Hindlimb muscle (tissue), 1 donor: ENCODE data around the gene APOL4. TPM values are rescaled to one million over a fixed set of nuclear protein-coding genes. Genes with fewer than 3 reads are reported as not detected.
"Not testable (repeated sequence)": the region's sequence is repeated elsewhere in the genome, so short reads cannot be mapped to it uniquely, and the experiment has no call there.

ENCODE experiments used
- DNase-seq: peaks from one replicate; pipeline ENCODE4 v3.0.0-alpha.2; 2013
- polyA plus RNA-seq: library from polyadenylated mRNA; unstranded; fragments of 120-200 nt; gene quantifications from one replicate; pipeline ENCODE4 v1.2.1, GENCODE V29; 2013; ENCODE audit not compliant: insufficient read length

The APOL4 gene
- polyA plus RNA-seq, 1 donor, result 11.8 TPM

DNA sequence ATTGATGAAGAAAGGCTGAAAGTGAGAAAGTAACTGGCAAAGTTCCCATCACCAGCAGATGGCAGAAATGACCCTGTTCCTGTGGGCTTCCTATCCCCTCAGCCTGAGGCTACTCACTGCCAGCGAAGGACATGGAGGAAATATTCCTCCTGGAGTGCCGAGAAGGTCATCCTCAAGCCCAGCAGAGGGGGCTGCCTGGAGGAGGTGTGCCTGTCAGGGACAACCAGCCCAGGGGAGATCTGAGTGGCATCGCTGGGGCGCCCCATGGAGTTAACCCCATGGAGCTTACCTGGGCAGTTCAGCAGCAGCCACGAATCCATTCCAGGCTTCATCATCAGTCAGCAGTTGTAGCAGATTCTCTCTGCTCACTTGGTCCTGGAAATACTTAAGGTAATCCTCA lies 29.4 kb upstream of the APOL4 start:
- DNase-seq, result not testable (repeated sequence)

DNA sequence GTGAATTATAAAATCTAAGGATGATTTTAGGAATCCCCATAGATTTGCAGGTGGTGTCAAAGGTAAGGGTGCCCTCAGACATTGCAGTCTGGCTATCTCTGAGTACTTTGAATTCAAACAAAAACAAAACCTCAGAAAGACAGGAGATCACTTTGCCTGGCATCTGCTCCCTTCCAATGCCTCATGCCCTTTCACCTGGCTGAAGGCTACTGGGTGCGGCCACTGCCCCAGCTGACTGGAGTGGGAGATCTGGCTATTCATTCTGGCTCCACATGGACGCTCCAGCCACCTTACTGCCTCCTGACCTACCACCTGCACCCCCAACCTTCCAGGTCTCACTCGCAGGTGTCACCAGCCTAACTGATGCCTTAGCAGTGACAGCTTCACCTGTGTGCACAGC lies 28.0 kb upstream of the APOL4 start:
- DNase-seq, result not testable (repeated sequence)

GRCh38 chr22:36228944-36229343 lies 27.3 kb upstream of the APOL4 start:
- no peak for DNase-seq

GRCh38 chr22:36228369-36228768 lies 26.8 kb upstream of the APOL4 start:
- DNase-seq, result not testable (repeated sequence)

- no peak for DNase-seq
Measured at GRCh38 chr22:36227806-36228205, 26.2 kb upstream of the APOL4 start.

DNA sequence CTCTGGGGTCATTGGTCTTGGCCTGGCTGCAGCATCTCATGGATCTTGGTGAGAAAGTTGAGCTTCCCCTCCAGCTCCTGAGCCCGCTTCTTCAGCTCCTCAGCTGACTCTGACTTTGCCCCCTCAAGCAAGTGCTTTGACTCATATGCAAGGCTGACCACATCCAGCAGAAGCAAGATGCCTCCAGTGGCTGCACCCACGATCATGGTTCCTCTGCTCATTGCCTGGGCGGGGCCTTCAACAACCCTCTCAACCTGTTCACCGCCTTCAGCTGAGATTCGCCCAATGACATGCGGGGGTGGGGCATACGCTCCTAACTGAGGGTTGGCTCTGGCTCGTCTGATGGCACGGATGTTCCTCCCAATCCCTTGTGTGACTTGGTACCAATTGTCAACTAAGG lies 25.8 kb upstream of the APOL4 start:
- no peak for DNase-seq

DNA sequence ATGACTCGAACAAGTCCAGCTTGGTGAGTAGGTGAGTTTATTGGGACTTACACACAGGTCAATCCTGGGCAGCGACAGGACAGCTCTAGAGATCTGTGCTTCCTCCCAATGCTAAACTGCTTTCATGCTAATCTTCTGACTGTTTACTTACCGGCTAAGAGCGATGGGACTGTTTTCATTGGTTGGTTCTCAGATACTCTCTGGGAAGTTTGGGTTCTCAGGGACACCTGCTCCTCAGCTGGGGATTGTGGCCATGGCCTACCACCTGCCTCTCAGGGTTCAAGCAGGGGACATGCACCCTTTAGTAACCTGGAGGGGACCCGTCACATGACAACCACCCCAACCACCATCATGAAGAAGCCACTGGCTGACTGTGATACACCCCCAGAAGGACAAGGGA lies 24.6 kb upstream of the APOL4 start:
- DNase-seq, result no peak

GRCh38 chr22:36225333-36225922 lies 23.8 kb upstream of the APOL4 start:
- DNase-seq, result no peak

DNA sequence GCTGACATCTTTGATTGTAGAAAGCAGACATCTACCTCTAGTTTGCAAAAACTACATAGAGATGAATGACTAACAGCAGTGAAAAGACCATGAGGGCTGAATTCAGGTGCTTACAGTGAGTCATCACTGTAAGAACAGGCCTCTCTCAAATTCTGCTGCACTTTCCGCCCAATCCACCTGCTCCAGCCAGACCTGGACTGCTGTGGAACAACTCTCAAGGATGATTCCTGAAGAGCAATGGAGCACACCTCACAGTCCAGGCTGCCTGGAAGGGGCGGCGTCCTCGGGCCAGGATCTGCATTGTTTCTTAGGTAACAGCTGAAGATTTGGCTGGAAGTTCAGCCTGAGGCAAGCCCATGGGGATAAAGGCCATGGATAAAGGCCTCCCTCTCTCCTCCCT lies 22.6 kb upstream of the APOL4 start:
- DNase-seq, result no peak

DNA sequence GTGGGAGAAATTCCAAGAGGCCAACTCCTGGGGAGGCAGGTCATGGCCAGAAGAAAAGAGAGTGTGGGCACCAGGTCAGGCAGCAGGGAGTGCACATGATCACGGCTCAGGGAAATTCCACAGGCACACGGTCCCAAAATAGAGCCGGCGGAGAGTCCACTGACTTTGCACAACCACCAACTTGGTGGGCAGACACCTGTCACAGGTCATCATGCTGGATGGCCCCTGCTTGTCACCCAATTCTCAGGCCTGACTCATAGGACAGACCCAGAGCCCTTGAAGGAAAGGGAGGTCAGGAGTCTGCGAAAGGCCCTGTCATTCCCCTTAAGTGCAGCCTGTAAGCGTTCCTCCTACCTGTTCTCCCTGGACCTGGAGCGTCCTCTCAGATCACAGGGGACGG lies 21.9 kb upstream of the APOL4 start:
- DNase-seq, result no peak

DNA sequence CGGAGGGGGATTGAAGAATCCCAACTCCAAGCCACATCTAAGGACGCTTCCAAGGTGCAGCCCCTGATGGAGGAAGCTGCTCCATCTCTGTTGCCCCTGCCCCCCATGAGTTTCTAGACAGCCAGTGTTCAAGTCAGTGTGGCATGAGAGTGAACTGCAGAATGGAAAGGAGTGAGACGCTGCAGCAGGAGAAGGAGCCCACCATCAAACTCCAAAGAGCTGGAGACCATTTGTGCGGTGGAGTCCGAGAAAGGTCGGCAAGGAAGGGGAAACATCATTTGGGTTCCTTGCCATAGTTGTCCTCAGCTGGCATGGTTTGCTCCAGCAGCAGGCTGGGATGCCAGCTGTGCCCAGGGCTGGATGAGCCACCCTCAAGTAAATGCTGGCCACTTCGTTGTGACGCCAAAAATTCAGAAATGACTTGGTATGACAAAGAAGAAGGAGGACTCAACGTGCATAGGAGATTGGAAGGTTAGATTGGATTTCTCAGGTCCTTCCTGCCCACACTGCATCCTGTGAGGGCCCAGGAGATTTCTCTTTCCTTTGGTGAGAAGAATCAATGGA lies 21.4 kb upstream of the APOL4 start:
- no peak for DNase-seq

DNA sequence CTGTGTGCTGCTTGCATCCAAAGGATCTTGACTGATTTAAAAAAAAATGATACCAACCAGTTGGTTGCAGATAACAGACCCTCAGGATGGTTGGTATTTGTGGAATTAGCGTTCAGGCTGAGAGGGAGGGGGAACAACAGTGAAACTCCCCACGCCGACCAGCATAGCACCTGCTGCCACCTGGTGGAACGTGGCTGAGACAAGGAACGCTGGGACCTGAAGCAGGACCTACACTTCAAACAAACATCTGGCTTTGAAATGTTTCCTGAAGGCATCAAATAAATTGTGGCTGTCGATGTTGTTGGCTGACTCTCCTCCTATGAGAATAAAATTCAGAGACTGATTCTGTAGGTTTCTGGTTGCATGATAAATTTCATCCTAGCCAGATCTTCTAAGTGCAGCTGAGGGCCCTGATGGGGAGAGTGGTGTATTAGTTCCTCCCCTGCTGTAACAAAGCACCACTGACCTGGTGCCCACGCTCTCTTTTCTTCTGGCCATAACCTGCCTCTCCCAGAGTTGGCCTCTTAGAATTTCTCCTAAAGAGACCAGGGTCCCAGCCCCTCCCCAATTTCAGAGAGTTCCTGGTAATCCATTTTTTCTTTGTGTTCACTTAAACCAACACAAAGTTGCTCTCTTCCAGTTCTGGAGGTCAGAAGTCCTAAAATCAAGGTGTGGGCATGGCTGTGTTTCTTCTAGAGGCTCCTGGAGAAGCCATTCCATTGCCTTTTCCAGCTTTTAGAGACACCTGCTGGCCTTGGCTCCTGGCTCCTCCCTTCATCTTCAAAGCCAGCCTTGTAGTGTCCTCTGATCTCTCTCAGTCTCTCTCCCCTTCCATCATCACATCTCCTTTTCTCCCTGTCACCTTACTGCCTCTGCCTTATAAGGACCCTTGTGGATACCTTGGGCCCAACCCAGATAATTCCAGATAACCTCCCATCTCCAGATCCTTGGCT lies 20.5 kb upstream of the APOL4 start:
- no peak for DNase-seq

GRCh38 chr22:36220451-36220921 lies 18.9 kb upstream of the APOL4 start:
- DNase-seq, result peak; percentile 75

- no peak for DNase-seq
Measured at GRCh38 chr22:36218648-36219193, 17.1 kb upstream of the APOL4 start.

- DNase-seq, result no peak
Measured at GRCh38 chr22:36215981-36216380, 14.4 kb upstream of the APOL4 start.

GRCh38 chr22:36213586-36213985 lies 12.0 kb upstream of the APOL4 start:
- no peak for DNase-seq

DNA sequence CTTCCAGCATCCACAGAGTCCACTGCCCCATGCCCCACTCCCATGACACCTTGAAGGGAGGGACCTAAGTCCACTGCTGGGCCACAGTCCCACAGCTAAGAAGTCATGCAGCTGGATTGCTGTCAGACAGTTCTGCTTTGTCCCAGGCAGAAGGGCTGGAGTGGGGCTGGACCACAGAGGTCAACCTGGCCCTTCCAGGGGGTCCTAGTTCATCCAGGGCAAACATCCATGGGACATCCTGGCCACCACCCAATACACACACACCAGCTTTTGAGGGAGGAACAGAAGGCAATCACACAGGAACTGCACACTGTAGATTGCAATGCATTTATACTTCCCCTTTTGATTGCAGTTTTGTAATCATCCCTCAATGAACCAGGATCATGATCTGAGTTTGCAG lies 11.3 kb upstream of the APOL4 start:
- no peak for DNase-seq

- DNase-seq, result no peak
Measured at GRCh38 chr22:36211237-36211861, 9.7 kb upstream of the APOL4 start.

GRCh38 chr22:36210224-36210623 lies 8.6 kb upstream of the APOL4 start:
- DNase-seq, result no peak

DNA sequence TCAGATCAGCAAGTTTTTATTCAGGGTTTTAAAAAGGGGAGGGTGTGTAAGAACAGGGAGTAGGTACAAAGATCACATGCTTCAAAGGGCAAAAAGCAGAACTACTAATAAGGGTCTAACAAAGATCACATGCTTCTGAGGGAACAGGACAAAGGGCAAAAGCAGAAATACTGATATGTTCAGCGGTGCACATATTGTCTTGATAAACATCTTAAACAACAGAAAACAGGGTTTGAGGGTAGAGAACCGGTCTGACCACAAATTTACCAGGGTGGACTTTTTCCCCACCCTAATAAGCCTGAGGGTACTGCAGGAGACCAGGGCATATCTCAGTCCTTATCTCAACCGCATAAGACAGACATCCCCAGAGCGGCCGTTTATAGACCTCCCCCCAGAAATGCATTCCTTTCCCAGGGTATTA lies 7.9 kb upstream of the APOL4 start:
- not testable (repeated sequence) for DNase-seq

GRCh38 chr22:36208914-36209313 lies 7.3 kb upstream of the APOL4 start:
- no peak for DNase-seq

GRCh38 chr22:36208162-36208765 lies 6.7 kb upstream of the APOL4 start:
- no peak for DNase-seq
